ENCODE results near the gene FAM3D. TPM values are rescaled to one million over a fixed set of nuclear protein-coding genes. Genes with fewer than 3 reads are reported as not detected.
A peak's percentile ranks its signal among the peaks of the same experiment; 100 is the strongest.

FAM3D gene
- total and polyA plus RNA-seq, 8 donors, result 0.32 to 2.1 (median 0.67) TPM

GRCh38 chr3:58608648-58609047 lies 57.9 kb downstream of the FAM3D start:
- H3K27ac ChIP-seq, result no peak overlapping the region
- 63 to 66% methylated on average over 5 of the region's 5 CpGs for WGBS, 2 donors
- no peak overlapping the region for H3K4me3 ChIP-seq
- FAIRE-seq (no peak), DNase-seq (peak in 4 of 6 donors; percentile 28 to 52 (median 42)), ATAC-seq (peak in 3 of 4 donors; percentile 72 to 86 (median 82))
- no peaks in the 10 kb centered on the region for H3K27me3 ChIP-seq
- TF ChIP-seq CTCF (IDR thresholded peaks at IDR 0.05), result no peak
- H3K9me3 ChIP-seq, result no peaks in the 10 kb centered on the region
- H3K4me1 ChIP-seq, result no peaks in the 10 kb centered on the region
- H3K36me3 ChIP-seq, result no peaks in the 10 kb centered on the region
- intact Hi-C loops (cut with DNase I), result no loop called here

- WGBS, 2 donors, result 70 to 76% methylated on average over 4 of the region's 4 CpGs
- intact Hi-C loops (cut with DNase I), result no loop called here
- Histone ChIP-seq H3K4me3 (no peak overlapping the region), H3K27me3 (no peaks in the 10 kb centered on the region), H3K27ac (no peak overlapping the region), H3K4me1 (no peaks in the 10 kb centered on the region), H3K9me3 (no peaks in the 10 kb centered on the region), H3K36me3 (no peaks in the 10 kb centered on the region)
- ATAC-seq (no peak), FAIRE-seq (no peak), DNase-seq (no peak)
- no peak for TF ChIP-seq CTCF (IDR thresholded peaks at IDR 0.05)
These were observed 58.8 kb downstream of the FAM3D start for GRCh38 chr3:58607816-58608215.

GRCh38 chr3:58606693-58607092 lies 59.9 kb downstream of the FAM3D start:
- WGBS, 2 donors, result 91 to 100% methylated on average over 1 of the region's 1 CpG
- intact Hi-C loops (cut with DNase I), result no loop called here
- DNase-seq (no peak), ATAC-seq (no peak), FAIRE-seq (no peak)
- H3K9me3 ChIP-seq, result no peaks in the 10 kb centered on the region
- H3K4me3 ChIP-seq, result no peak overlapping the region
- no peaks in the 10 kb centered on the region for H3K4me1 ChIP-seq
- no peaks in the 10 kb centered on the region for H3K36me3 ChIP-seq
- H3K27me3 ChIP-seq, result no peaks in the 10 kb centered on the region
- no peak overlapping the region for H3K27ac ChIP-seq
- TF ChIP-seq CTCF (IDR thresholded peaks at IDR 0.05), result no peak

- Histone ChIP-seq H3K36me3 (no peaks in the 10 kb centered on the region), H3K27me3 (no peaks in the 10 kb centered on the region), H3K4me3 (no peak overlapping the region), H3K27ac (no peak overlapping the region), H3K4me1 (no peaks in the 10 kb centered on the region), H3K9me3 (no peaks in the 10 kb centered on the region)
- ATAC-seq (no peak), DNase-seq (no peak), FAIRE-seq (no peak)
- no peak for TF ChIP-seq CTCF (IDR thresholded peaks at IDR 0.05)
- intact Hi-C loops (cut with DNase I), result no loop called here
- 59% methylated on average over 6 of the region's 6 CpGs for WGBS, 2 donors
These were observed 62.5 kb downstream of the FAM3D start for GRCh38 chr3:58604031-58604430.

- Histone ChIP-seq H3K27ac (no peak overlapping the region), H3K36me3 (no peaks in the 10 kb centered on the region), H3K4me3 (no peak overlapping the region), H3K9me3 (no peaks in the 10 kb centered on the region), H3K27me3 (no peaks in the 10 kb centered on the region), H3K4me1 (no peaks in the 10 kb centered on the region)
- no peak for TF ChIP-seq CTCF (IDR thresholded peaks at IDR 0.05)
- ATAC-seq (no peak), DNase-seq (no peak), FAIRE-seq (no peak)
- intact Hi-C loops (cut with DNase I), result no loop called here
These were observed 63.0 kb downstream of the FAM3D start for GRCh38 chr3:58603606-58604005.
